HG02943 (cell line): Measurements from ENCODE around the gene MED10.

Experiments
- ATAC-seq: cut with Tn5 transposase; IDR thresholded peaks from one replicate; pipeline ENCODE4 v1.9.1; 2021; ENCODE audit warnings: mild to moderate bottlenecking, low read depth, moderate library complexity; ENCODE audit not compliant: unreplicated experiment

Gene MED10

GRCh38 chr5:6377905-6378765 lies at the start of gene MED10:
MED10 (minus strand) TSS chr5:6378547; CDS start chr5:6378483, 64 bp downstream.
- peak; percentile 99 for ATAC-seq

- no peak for ATAC-seq
These were observed 49.3 kb upstream of the MED10 start for GRCh38 chr5:6427694-6428093.

GRCh38 chr5:6424700-6425099 lies 46.4 kb upstream of the MED10 start:
- ATAC-seq, result no peak

GRCh38 chr5:6424110-6424659 lies 45.8 kb upstream of the MED10 start:
- no peak for ATAC-seq

GRCh38 chr5:6423327-6424109 lies 45.2 kb upstream of the MED10 start:
- ATAC-seq, result no peak

- no peak for ATAC-seq
These were observed 41.0 kb upstream of the MED10 start for GRCh38 chr5:6419340-6419852.

- no peak for ATAC-seq
These were observed 40.4 kb upstream of the MED10 start for GRCh38 chr5:6418679-6419276.

- no peak for ATAC-seq
These were observed 39.3 kb upstream of the MED10 start for GRCh38 chr5:6417657-6418056.

- ATAC-seq, result no peak
These were observed 34.5 kb upstream of the MED10 start for GRCh38 chr5:6412811-6413210.

- no peak for ATAC-seq
These were observed 32.8 kb upstream of the MED10 start for GRCh38 chr5:6411141-6411540.

GRCh38 chr5:6410421-6410820 lies 32.1 kb upstream of the MED10 start:
- ATAC-seq, result no peak

GRCh38 chr5:6408627-6409446 lies 30.5 kb upstream of the MED10 start:
- ATAC-seq, result no peak

- no peak for ATAC-seq
These were observed 29.9 kb upstream of the MED10 start for GRCh38 chr5:6408260-6408596.

- ATAC-seq, result no peak
These were observed 29.4 kb upstream of the MED10 start for GRCh38 chr5:6407558-6408259.

- ATAC-seq, result no peak
These were observed 27.2 kb upstream of the MED10 start for GRCh38 chr5:6405591-6405990.

- no peak for ATAC-seq
These were observed 25.8 kb upstream of the MED10 start for GRCh38 chr5:6404129-6404528.

GRCh38 chr5:6403416-6403815 lies 25.1 kb upstream of the MED10 start:
- no peak for ATAC-seq

GRCh38 chr5:6402939-6403338 lies 24.6 kb upstream of the MED10 start:
- ATAC-seq, result no peak

- no peak for ATAC-seq
These were observed 23.1 kb upstream of the MED10 start for GRCh38 chr5:6401410-6401809.
